GM13976 (cell line): ENCODE data around the gene CISTR.

Source experiments
- DNase-seq: peaks from one replicate; pipeline ENCODE4 v3.0.0; 2012; ENCODE audit warnings: low spot score
- in situ Hi-C: fragments of 300-500 bp; cut with MboI; formaldehyde crosslinking; loops from one replicate; pipeline ENCODE4 v1.12.0; 2022; ENCODE audit warnings: low sequenced_read_pairs, mixed read lengths, inconsistent platforms; ENCODE audit not compliant: unreplicated experiment
- TF ChIP-seq, protein P1 (sequence below): IDR thresholded peaks from 2 replicates; pipeline ENCODE4 v1.5.1; 2012; ENCODE audit warnings: borderline replicate concordance, mild to moderate bottlenecking; ENCODE audit not compliant: insufficient read depth; ENCODE audit errors: extremely low read depth, missing control alignments, control extremely low read depth

Gene CISTR

DNA sequence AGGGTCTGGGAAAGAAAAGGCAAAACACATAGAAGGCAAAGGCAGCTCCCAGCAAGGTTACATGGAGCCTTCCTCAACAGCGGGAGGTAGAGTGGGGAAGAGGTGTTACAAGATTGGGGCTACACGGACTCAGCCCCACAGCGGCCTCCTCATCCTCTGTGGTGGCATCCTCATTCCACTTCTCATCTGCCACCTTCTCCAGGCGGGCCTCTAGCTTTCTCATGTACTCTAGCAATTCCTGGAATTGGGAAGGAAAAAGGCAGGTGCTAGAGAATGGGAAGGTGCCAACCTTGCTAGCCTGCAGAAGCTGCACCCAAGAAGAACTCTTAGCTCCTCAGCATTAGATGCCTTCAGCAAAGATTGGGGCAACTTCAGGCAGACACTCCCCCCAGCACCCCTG, 37.8 kb downstream of the CISTR start:
- in situ Hi-C loops: no loop called here
- TF ChIP-seq, protein P1, sequence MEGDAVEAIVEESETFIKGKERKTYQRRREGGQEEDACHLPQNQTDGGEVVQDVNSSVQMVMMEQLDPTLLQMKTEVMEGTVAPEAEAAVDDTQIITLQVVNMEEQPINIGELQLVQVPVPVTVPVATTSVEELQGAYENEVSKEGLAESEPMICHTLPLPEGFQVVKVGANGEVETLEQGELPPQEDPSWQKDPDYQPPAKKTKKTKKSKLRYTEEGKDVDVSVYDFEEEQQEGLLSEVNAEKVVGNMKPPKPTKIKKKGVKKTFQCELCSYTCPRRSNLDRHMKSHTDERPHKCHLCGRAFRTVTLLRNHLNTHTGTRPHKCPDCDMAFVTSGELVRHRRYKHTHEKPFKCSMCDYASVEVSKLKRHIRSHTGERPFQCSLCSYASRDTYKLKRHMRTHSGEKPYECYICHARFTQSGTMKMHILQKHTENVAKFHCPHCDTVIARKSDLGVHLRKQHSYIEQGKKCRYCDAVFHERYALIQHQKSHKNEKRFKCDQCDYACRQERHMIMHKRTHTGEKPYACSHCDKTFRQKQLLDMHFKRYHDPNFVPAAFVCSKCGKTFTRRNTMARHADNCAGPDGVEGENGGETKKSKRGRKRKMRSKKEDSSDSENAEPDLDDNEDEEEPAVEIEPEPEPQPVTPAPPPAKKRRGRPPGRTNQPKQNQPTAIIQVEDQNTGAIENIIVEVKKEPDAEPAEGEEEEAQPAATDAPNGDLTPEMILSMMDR: no peak
- DNase-seq: no peak

DNA sequence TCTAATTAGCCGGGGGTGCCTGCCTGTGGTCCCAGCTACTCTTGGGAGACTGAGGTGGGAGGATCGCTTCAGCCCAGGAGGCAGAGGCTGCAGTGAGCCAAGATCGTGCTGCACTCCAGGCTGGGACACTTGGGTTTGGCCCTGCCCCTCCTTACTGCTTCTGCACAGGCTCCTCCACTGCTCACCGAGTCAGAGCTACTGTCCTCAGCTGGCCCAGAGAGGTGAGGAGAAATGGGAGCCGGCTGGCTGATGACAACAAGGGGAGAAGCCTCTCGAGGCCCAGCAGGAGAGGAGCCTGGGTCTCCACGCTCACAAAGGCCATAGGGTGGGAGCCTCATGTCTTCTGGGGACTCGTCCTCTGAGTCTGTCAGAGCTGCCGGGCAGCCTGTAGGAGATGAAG, 38.3 kb downstream of the CISTR start:
- in situ Hi-C loops: no loop called here
- no peak for DNase-seq
- TF ChIP-seq, protein P1: no peak

DNA sequence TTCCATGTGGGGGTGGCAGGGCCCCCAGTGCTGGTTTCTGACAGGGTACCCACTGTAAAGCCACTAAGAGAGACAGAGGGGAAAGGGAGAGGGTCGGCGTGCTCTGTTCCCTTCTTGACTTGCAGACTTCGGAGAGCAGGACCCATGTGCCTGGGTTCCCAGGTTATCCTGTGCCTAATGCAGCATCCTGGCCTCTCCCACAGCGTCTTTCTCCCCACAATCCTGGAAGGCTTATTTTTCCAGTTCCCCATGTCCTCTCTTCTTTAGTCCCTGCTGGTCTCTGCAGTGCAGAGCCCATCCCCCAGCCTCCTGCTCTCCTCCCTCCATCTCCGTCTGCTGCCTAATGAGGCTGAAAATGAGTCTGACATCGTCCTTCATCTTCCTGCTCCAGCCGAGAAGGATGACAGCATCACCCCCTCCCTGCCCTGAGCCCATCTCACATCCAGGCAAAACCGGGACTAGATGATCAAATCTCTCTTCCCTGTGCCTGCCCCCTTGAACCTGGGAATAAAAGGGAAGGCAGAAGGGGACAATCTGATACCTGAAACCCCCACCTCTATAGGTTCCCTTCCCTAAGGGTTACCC, 39.6 kb downstream of the CISTR start:
- in situ Hi-C loops: no loop called here
- TF ChIP-seq, protein P1: no peak
- DNase-seq: no peak

DNA sequence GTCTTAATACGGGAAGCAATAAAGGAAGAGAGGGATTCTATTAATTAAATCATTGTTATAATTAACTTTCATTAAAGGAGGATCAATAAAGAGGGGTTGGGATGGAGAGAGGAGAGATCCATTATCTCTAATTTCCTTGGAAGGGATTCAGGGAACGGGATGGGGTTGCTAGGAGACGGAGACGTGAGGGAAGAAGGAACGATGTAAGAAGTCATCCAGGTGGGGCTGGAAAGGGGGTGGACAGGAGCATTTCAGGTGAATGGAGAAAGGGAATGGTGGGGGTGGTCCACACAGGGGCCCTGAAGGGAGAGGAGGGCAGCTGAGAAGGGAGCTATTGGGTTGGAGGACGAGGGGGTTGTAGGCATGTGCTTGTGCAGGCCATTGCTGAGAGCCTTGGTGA, 41.7 kb downstream of the CISTR start:
- in situ Hi-C loops: no loop called here
- DNase-seq: no peak
- TF ChIP-seq, protein P1: no peak

DNA sequence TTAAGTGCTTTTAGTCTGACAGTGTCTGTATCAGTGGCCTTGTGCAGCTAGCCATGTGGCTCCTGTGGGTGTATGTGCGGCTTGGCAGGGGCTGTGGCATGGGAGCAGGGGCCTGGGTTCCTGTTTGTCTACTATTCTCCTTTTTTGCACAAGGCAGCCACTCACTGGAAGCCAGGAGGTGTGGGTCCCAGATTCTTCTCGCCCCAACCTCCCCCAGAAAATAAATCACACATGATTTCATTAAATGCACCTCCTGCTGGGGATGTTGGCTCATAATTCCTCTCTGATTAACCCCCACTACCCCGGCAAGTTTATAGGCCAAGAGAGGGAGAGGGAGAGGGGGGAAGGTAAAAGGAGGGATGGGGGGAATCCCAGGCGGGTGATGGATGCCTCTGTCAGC, 42.1 kb downstream of the CISTR start:
- no peak for DNase-seq
- TF ChIP-seq, protein P1: no peak
- in situ Hi-C loops: no loop called here

DNA sequence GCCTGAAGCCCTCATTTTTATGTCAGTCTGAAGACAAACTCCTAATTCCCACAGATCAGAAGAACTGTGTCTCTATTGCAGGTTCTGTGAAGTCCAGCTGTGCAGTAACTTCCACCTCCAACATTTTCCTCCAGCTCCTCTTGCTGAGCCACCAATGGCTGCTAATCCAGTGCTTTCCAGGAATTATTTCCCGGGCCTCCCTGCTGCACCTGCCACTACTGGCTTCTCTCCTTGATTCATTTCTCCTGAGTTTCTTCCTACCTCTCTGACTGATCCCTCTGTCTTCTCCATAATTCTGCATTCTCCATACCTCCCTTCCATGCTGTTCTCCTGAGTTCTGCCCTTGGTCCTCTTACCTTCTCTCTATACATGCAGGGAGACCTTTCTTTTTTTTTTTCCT, 45.7 kb downstream of the CISTR start:
- in situ Hi-C loops: no loop called here
- no peak for DNase-seq
- TF ChIP-seq, protein P1: no peak
